Cerebellar cortex (tissue), 1 donor: ENCODE results near the gene DUOXA1.

Experiments
- DNase-seq: peaks from one replicate; pipeline ENCODE4 v3.0.0-alpha.2; 2015; ENCODE audit warnings: low spot score

Gene DUOXA1

GRCh38 chr15:45131510-45131909, 1.8 kb upstream of the DUOXA1 start:
- DNase-seq: no peak

GRCh38 chr15:45130291-45131000, 767 bp upstream of the DUOXA1 start:
- no peak for DNase-seq

- no peak for DNase-seq
Observed at GRCh38 chr15:45128971-45129639, 574 bp downstream of the DUOXA1 start.

- peak; percentile 29 for DNase-seq
Observed at GRCh38 chr15:45126535-45127158, 3.0 kb downstream of the DUOXA1 start.

- DNase-seq: no peak
Observed at GRCh38 chr15:45123397-45123796, 6.3 kb downstream of the DUOXA1 start.

GRCh38 chr15:45122719-45123118, 7.0 kb downstream of the DUOXA1 start:
- no peak for DNase-seq

- no peak for DNase-seq
Observed at GRCh38 chr15:45121706-45122417, 7.8 kb downstream of the DUOXA1 start.

GRCh38 chr15:45121020-45121419, 8.7 kb downstream of the DUOXA1 start:
- DNase-seq: no peak

- DNase-seq: no peak
Observed at GRCh38 chr15:45120081-45120972, 9.4 kb downstream of the DUOXA1 start.

- no peak for DNase-seq
Observed at GRCh38 chr15:45118996-45119395, 10.7 kb downstream of the DUOXA1 start.

GRCh38 chr15:45118131-45118588, 11.5 kb downstream of the DUOXA1 start:
- DNase-seq: peak; percentile 95

GRCh38 chr15:45117308-45118130, 12.2 kb downstream of the DUOXA1 start:
- no peak for DNase-seq

- DNase-seq: no peak
Observed at GRCh38 chr15:45116482-45117307, 13.0 kb downstream of the DUOXA1 start.

- no peak for DNase-seq
Observed at GRCh38 chr15:45116006-45116481, 13.6 kb downstream of the DUOXA1 start.

GRCh38 chr15:45115312-45115820, 14.3 kb downstream of the DUOXA1 start:
- no peak for DNase-seq

- DNase-seq: no peak
Observed at GRCh38 chr15:45114751-45115085, 15.0 kb downstream of the DUOXA1 start.

GRCh38 chr15:45114076-45114750, 15.5 kb downstream of the DUOXA1 start, which contains the start of the genes DUOX2 and DUOXA2:
TSS of gene DUOX2 (minus strand) at chr15:45114172. CDS start at chr15:45113411, 761 bp downstream.
TSS of gene DUOXA2 (plus strand) at chr15:45114326. CDS start at chr15:45114606, 280 bp downstream.
- DNase-seq: no peak

GRCh38 chr15:45113380-45113990, 16.2 kb downstream of the DUOXA1 start:
- no peak for DNase-seq
